Measurements from ENCODE around the gene MRPL47.

The MRPL47 gene

GRCh38 chr3:179599531-179599930 is 4.9 kb downstream of the MRPL47 start:
- TF ChIP-seq, protein P1, sequence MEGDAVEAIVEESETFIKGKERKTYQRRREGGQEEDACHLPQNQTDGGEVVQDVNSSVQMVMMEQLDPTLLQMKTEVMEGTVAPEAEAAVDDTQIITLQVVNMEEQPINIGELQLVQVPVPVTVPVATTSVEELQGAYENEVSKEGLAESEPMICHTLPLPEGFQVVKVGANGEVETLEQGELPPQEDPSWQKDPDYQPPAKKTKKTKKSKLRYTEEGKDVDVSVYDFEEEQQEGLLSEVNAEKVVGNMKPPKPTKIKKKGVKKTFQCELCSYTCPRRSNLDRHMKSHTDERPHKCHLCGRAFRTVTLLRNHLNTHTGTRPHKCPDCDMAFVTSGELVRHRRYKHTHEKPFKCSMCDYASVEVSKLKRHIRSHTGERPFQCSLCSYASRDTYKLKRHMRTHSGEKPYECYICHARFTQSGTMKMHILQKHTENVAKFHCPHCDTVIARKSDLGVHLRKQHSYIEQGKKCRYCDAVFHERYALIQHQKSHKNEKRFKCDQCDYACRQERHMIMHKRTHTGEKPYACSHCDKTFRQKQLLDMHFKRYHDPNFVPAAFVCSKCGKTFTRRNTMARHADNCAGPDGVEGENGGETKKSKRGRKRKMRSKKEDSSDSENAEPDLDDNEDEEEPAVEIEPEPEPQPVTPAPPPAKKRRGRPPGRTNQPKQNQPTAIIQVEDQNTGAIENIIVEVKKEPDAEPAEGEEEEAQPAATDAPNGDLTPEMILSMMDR (IDR thresholded peaks at IDR 0.05; ENCODE audit: control insufficient read depth, extremely low read depth, insufficient read depth) = no peak
- no peak for DNase-seq (ENCODE audit: low read depth)
- H3K4me3 ChIP-seq (ENCODE audit: low read depth, low read length) = no peak overlapping the region

GRCh38 chr3:179591313-179591712 is 13.1 kb downstream of the MRPL47 start:
- H3K4me3 ChIP-seq (ENCODE audit: low read depth, low read length) = no peak overlapping the region
- no peak for DNase-seq (ENCODE audit: low read depth)
- TF ChIP-seq, protein P1 (IDR thresholded peaks at IDR 0.05; ENCODE audit: control insufficient read depth, extremely low read depth, insufficient read depth) = no peak

GRCh38 chr3:179590669-179591068 is 13.8 kb downstream of the MRPL47 start:
- DNase-seq (ENCODE audit: low read depth) = no peak
- no peak overlapping the region for H3K4me3 ChIP-seq (ENCODE audit: low read depth, low read length)
- TF ChIP-seq, protein P1 (IDR thresholded peaks at IDR 0.05; ENCODE audit: control insufficient read depth, extremely low read depth, insufficient read depth) = no peak

DNA sequence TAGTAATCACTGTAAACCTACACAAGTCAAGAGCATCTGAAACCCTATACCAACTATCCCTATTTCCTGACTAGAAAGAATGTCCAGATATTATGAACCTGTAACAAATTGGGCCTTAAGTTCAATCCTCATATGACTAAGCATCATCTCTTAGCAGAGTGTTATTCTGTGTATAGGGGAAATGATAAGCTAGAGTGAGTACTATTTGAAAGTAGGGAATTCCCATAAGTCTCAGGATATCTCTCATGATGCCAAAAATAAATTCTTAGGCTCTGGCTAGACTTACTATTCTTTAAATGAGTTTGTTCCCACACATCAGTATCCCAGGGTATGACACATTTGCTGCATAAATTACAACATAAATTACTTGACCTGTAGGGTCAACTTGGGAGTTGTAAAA is 15.3 kb downstream of the MRPL47 start:
- TF ChIP-seq, protein P1 (IDR thresholded peaks at IDR 0.05; ENCODE audit: control insufficient read depth, extremely low read depth, insufficient read depth) = no peak
- no peak for DNase-seq (ENCODE audit: low read depth)
- no peak overlapping the region for H3K4me3 ChIP-seq (ENCODE audit: low read depth, low read length)

DNA sequence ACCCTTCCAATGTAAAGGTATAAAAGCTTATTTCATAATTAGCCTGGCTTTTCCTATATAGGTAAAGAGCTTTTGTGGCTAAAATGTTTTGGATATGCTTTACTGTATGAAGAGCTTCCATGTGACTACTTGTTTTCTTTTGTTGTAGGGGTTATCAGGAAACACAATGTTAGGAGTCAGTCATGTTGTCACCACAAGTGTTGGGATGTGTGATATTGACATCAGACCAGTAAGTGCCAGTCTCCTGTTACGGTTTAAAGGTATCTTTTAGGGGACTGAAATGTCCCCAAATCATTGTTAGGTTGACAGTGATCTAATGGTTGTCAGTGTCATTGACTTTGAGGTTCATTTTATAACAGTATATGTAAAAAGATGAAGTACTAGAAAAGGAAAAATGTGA is 23.4 kb downstream of the MRPL47 start:
- TF ChIP-seq, protein P1 (IDR thresholded peaks at IDR 0.05; ENCODE audit: control insufficient read depth, extremely low read depth, insufficient read depth) = no peak
- H3K4me3 ChIP-seq (ENCODE audit: low read depth, low read length) = no peak overlapping the region
- no peak for DNase-seq (ENCODE audit: low read depth)

DNA sequence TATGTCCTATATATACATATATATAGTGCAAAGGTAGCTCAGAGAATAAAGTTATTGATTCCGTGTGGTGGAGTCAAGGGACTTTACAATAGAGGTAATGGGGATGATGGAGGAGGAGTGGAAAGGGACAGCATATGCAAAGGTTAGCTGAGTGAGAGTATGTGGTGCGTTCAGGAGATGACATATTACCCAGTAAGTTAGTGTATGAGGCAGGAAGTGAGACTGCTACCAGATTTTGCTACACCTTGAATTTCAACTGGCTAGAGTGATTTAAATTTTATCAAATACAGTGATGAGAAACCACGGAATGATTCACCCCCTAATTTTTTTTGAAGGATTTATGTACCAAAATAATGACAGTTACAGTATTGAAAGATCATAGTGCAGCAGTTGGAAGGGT is 38.9 kb downstream of the MRPL47 start:
- DNase-seq (ENCODE audit: low read depth) = no peak

GRCh38 chr3:179563271-179563783 is 41.1 kb downstream of the MRPL47 start:
- H3K4me3 ChIP-seq (ENCODE audit: low read depth, low read length) = peak overlapping the region; percentile 89
- peak; percentile 34 for DNase-seq (ENCODE audit: low read depth)
- TF ChIP-seq, protein P1 (IDR thresholded peaks at IDR 0.05; ENCODE audit: control insufficient read depth, extremely low read depth, insufficient read depth) = peak; percentile 30

More for the DNA sequence above, 38.9 kb downstream of the MRPL47 start:
- TF ChIP-seq, protein P1 (IDR thresholded peaks at IDR 0.05; ENCODE audit: control insufficient read depth, extremely low read depth, insufficient read depth) = no peak
- H3K4me3 ChIP-seq (ENCODE audit: low read depth, low read length) = no peak overlapping the region

Measured in LNCaP clone FGC (cell line).